Peyer's patch (tissue), 4 donors: ENCODE data around the gene NUP214. TPM values are rescaled to one million over a fixed set of nuclear protein-coding genes. Genes with fewer than 3 reads are reported as not detected.

Experiments
- DNase-seq, 3 donors: peaks; one replicate each; pipeline ENCODE4 v3.0.0-alpha.2; 2017 to 2019
- H3K27ac ChIP-seq, 4 donors: fragments of 200-600 bp; sonication (generic); one replicate each; pipeline ENCODE4 v1.5.1; 2016 to 2019
- H3K27me3 ChIP-seq, 2 donors: fragments of 200-600 bp; sonication (generic); one replicate each; pipeline ENCODE4 v1.5.1; 2019
- H3K36me3 ChIP-seq, 3 donors: fragments of 200-600 bp; sonication (generic); one replicate each; pipeline ENCODE4 v1.5.1; 2016 to 2019
- H3K4me1 ChIP-seq, 4 donors: fragments of 200-600 bp; sonication (generic); one replicate each; pipeline ENCODE4 v1.5.1; 2016 to 2019
- H3K4me3 ChIP-seq, 4 donors: fragments of 200-600 bp; sonication (generic); 1 replicate in 3 of 4; 2 replicates in 1 of 4; pipeline ENCODE4 v1.5.1; 2016 to 2019; ENCODE audit warnings: mild to moderate bottlenecking in 1 of 4
- H3K9me3 ChIP-seq, 4 donors: fragments of 200-600 bp; sonication (generic); one replicate each; pipeline ENCODE4 v1.5.1; 2016 to 2019; ENCODE audit warnings: mild to moderate bottlenecking in 1 of 4
- CTCF ChIP-seq, 6 experiments: fragments of 450-650 bp in 4 of 6; fragments of 200-600 bp in 2 of 6; sonication (generic) in 1 of 6; IDR thresholded peaks; one replicate each; pipeline ENCODE4 v1.5.1; 2017 to 2019; ENCODE audit warnings: antibody characterized with exemption in 6 of 6, mild to moderate bottlenecking in 3 of 6, moderate library complexity in 1 of 6
- POLR2A ChIP-seq, 2 donors: fragments of 450-650 bp; IDR thresholded peaks; one replicate each; pipeline ENCODE4 v1.5.1; 2017; ENCODE audit warnings: antibody characterized with exemption in 2 of 2, mild to moderate bottlenecking in 2 of 2, moderate library complexity in 2 of 2
- total RNA-seq, 4 donors: library from RNA; depleted of rRNA; stranded (reverse); fragments of >200 nt; gene quantifications; one replicate each; pipeline ENCODE4 v1.1.0, GENCODE V29; 2016

Gene NUP214
- total RNA-seq, 4 donors from 2014 or later = 48.2 to 159 (median 88.2) TPM

DNA sequence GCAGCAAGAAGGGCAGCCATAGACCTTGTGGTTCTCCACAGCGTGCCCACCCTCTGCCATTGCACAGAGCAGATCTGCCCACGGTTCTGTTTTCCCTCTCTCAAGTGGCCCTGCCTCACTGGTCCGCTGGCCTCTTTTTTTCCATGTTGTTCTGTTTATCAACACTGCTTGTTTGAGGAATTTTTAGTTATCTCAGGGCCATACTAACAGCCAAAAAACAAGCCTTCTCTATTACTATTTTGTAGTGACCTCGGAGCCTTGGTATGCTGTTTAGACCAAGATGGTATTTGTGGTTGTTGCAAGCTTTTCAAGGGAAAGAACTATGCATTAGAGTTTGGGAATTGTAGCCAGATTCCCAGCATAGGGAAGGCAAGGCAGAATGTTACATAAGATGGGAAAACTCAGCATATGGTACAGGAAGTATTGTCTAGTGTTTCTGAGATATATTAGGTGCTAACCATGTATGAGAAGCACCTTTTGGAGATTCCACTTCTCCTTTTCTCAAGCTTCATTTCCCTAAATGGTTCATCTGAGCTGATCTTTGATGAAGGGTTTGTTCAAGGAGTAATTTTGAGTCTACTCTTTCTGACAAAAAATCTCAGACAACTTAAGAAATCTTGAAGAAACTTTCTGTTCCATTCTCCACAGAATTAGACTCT lies 54.3 kb downstream of the NUP214 start:
- Histone ChIP-seq H3K36me3 (peaks cover 0 to 63% (median 0%) of the 10 kb centered on the region in 3 donors), H3K4me1 (no peaks in the 10 kb centered on the region), H3K27me3 (no peaks in the 10 kb centered on the region), H3K4me3 (no peak overlapping the region), H3K9me3 (no peaks in the 10 kb centered on the region), H3K27ac (no peak overlapping the region)
- no peak for DNase-seq
- TF ChIP-seq POLR2A (IDR thresholded peaks at IDR 0.05) = no peak
- no peak for TF ChIP-seq CTCF (IDR thresholded peaks at IDR 0.05)

DNA sequence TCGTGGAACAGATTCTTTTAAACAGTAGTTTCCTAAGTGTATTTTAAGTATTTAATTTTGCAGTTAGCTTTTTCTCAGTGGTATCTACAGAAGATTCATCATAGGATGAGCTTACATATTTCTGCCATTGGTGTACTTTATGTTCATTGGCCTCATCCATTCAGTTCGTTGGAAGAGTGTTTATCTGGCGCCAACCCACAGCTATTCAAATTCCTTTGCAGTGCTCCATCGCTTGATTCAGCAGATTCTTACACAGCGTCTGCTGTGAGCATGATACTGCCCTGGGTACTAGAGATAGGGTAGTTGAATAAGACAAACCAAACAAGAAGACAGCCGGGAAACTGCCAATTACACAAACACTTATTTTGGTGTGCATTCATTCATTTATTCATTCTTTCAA lies 55.1 kb downstream of the NUP214 start:
- Histone ChIP-seq H3K27ac (no peak overlapping the region), H3K9me3 (no peaks in the 10 kb centered on the region), H3K4me1 (no peaks in the 10 kb centered on the region), H3K36me3 (peaks cover 0 to 60% (median 0%) of the 10 kb centered on the region in 3 donors), H3K4me3 (no peak overlapping the region), H3K27me3 (no peaks in the 10 kb centered on the region)
- TF ChIP-seq CTCF (IDR thresholded peaks at IDR 0.05) (no peak), POLR2A (IDR thresholded peaks at IDR 0.05) (no peak)
- DNase-seq = no peak

DNA sequence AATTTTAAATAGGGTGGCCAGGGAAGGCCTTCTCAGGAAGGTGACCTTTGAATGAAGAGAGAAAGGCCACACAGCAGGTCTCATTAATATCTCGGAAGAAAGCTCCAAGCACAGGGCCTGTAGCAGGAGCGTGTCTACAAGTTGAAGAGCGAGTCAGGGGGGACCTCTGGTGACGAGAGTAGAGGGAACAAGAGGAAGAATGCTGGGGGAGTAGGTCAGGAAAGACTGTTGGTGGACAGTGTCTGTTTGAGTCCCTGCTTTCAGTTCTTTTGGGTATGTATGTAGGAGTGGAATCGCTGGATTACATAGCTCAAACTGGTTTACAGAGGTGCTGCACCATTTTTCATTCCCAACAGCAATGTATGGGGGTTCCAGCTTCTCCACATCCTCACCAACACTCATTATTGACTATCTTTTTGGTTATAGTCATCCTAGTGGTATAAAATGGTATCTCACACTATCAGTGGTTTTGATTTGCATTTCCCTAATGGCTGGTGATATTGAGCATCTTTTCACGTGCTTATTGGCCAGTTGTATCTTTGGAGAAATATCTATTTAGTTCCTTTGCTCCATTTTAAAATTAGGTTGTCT lies 55.8 kb downstream of the NUP214 start:
- H3K27ac ChIP-seq = no peak overlapping the region
- TF ChIP-seq POLR2A (IDR thresholded peaks at IDR 0.05) = no peak
- TF ChIP-seq CTCF (IDR thresholded peaks at IDR 0.05) = peak in 4 of 6 experiments; percentile 6 to 25 (median 14)
- no peaks in the 10 kb centered on the region for H3K27me3 ChIP-seq
- no peaks in the 10 kb centered on the region for H3K9me3 ChIP-seq
- H3K36me3 ChIP-seq = peaks cover 0 to 58% (median 0%) of the 10 kb centered on the region in 3 donors
- no peak for DNase-seq
- no peaks in the 10 kb centered on the region for H3K4me1 ChIP-seq
- no peak overlapping the region for H3K4me3 ChIP-seq

DNA sequence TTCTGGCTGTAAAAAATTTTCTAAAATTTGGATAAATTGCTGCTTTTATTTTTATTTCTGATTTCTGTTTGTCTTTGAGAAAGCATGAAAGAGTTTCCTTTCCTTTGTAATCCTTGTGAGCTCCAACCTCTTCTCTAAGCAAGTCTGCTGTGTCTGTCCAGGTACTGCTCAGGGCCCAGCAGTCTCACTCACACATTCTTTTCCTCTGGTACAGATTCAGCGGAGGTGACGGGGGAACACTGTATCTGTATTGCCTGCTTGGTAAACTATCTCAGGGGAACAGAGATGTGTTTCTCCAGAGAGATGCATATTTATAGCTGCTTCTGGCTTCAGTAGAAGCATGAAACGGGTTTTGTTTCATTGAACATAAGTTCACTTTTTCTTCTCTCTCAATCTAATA lies 60.5 kb downstream of the NUP214 start:
- Histone ChIP-seq H3K4me3 (no peak overlapping the region), H3K27me3 (no peaks in the 10 kb centered on the region), H3K4me1 (no peaks in the 10 kb centered on the region), H3K36me3 (peaks cover 0 to 61% (median 0%) of the 10 kb centered on the region in 3 donors), H3K27ac (no peak overlapping the region), H3K9me3 (no peaks in the 10 kb centered on the region)
- no peak for DNase-seq
- no peak for TF ChIP-seq POLR2A (IDR thresholded peaks at IDR 0.05)
- no peak for TF ChIP-seq CTCF (IDR thresholded peaks at IDR 0.05)

DNA sequence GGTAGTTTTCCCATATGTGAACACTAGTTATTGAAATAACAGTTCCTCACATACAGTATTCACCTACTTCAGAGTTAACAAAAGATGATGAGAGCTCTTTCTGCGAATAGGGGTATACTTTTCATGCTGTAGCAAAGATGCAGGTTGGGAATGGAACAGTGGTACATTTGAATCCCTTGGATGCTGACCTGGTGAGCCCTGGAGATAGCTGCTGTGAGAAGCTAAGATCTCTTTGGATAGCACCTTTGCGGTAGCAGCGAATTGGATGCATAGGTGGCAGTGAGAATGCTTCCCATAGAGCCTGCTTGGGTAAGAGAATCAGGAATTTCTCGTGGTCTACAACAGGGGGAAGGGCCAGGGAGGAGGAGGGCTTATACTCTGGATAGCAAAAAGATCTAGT lies 61.2 kb downstream of the NUP214 start:
- Histone ChIP-seq H3K4me1 (no peaks in the 10 kb centered on the region), H3K4me3 (no peak overlapping the region), H3K27ac (no peak overlapping the region), H3K27me3 (no peaks in the 10 kb centered on the region), H3K9me3 (no peaks in the 10 kb centered on the region), H3K36me3 (peaks cover 0 to 65% (median 0%) of the 10 kb centered on the region in 3 donors)
- DNase-seq = no peak
- TF ChIP-seq POLR2A (IDR thresholded peaks at IDR 0.05) = no peak
- TF ChIP-seq CTCF (IDR thresholded peaks at IDR 0.05) = no peak
